ENCODE results near the gene IL18. TPM values are rescaled to one million over a fixed set of nuclear protein-coding genes. Genes with fewer than 3 reads are reported as not detected.

IL18 gene
- 0.81 and 1.4 TPM in 2 replicates for total RNA-seq (ENCODE audit: low replicate concordance)

- no peak for TF ChIP-seq CTCF (IDR thresholded peaks at IDR 0.05; ENCODE audit: insufficient read depth, low read length)
- H3K4me3 ChIP-seq (ENCODE audit: low read depth, low read length), result no peak within 1 kb of the TSS
Observed at GRCh38 chr11:112163875-112164685, at the start of gene IL18. TSS of gene IL18 (minus strand) at chr11:112164094. CDS start at chr11:112155053, 9,041 bp downstream.

GRCh38 chr11:112212710-112213109 lies 48.8 kb upstream of the IL18 start:
- no peak overlapping the region for H3K4me3 ChIP-seq (ENCODE audit: low read depth, low read length)
- DNase-seq (ENCODE audit: low read depth), result no peak
- TF ChIP-seq CTCF (IDR thresholded peaks at IDR 0.05; ENCODE audit: insufficient read depth, low read length), result no peak

More at GRCh38 chr11:112163875-112164685, at the start of gene IL18:
- DNase-seq (ENCODE audit: low read depth), result no peak

GRCh38 chr11:112212290-112212689 lies 48.4 kb upstream of the IL18 start:
- no peak overlapping the region for H3K4me3 ChIP-seq (ENCODE audit: low read depth, low read length)
- DNase-seq (ENCODE audit: low read depth), result no peak
- TF ChIP-seq CTCF (IDR thresholded peaks at IDR 0.05; ENCODE audit: insufficient read depth, low read length), result no peak

- H3K4me3 ChIP-seq (ENCODE audit: low read depth, low read length), result no peak overlapping the region
- TF ChIP-seq CTCF (IDR thresholded peaks at IDR 0.05; ENCODE audit: insufficient read depth, low read length), result no peak
- no peak for DNase-seq (ENCODE audit: low read depth)
Observed at GRCh38 chr11:112211536-112211935, 47.6 kb upstream of the IL18 start.

GRCh38 chr11:112210890-112211289 lies 47.0 kb upstream of the IL18 start:
- no peak for DNase-seq (ENCODE audit: low read depth)
- TF ChIP-seq CTCF (IDR thresholded peaks at IDR 0.05; ENCODE audit: insufficient read depth, low read length), result no peak
- H3K4me3 ChIP-seq (ENCODE audit: low read depth, low read length), result no peak overlapping the region

GRCh38 chr11:112206071-112206470 lies 42.2 kb upstream of the IL18 start:
- no peak for DNase-seq (ENCODE audit: low read depth)
- H3K4me3 ChIP-seq (ENCODE audit: low read depth, low read length), result no peak overlapping the region
- TF ChIP-seq CTCF (IDR thresholded peaks at IDR 0.05; ENCODE audit: insufficient read depth, low read length), result no peak
